Effector CD8-positive, alpha-beta T cell (primary cell): ENCODE results near the gene EFHD1.
"Not testable (repeated sequence)": the region's sequence is repeated elsewhere in the genome, so short reads cannot be mapped to it uniquely, and the experiment has no call there.

ENCODE experiments used
- DNase-seq: peaks from one replicate; lab custom pipeline; 2025; lab: John Stamatoyannopoulos, UW

EFHD1 gene

GRCh38 chr2:232649033-232649432 lies 15.6 kb downstream of the EFHD1 start:
- no peak for DNase-seq

- DNase-seq = no peak
These were observed 19.1 kb downstream of the EFHD1 start for GRCh38 chr2:232652505-232652851.

GRCh38 chr2:232653441-232653840 lies 20.0 kb downstream of the EFHD1 start:
- no peak for DNase-seq

- DNase-seq = no peak
These were observed 22.0 kb downstream of the EFHD1 start for GRCh38 chr2:232655392-232655791.

GRCh38 chr2:232658217-232658785 lies 24.9 kb downstream of the EFHD1 start:
- DNase-seq = no peak

- DNase-seq = no peak
These were observed 26.0 kb downstream of the EFHD1 start for GRCh38 chr2:232659359-232659758.

- DNase-seq = no peak
These were observed 29.3 kb downstream of the EFHD1 start for GRCh38 chr2:232662486-232663260.

GRCh38 chr2:232666051-232666805 lies 32.8 kb downstream of the EFHD1 start:
- no peak for DNase-seq

- DNase-seq = no peak
These were observed 34.7 kb downstream of the EFHD1 start for GRCh38 chr2:232667989-232668583.

- no peak for DNase-seq
These were observed 35.5 kb downstream of the EFHD1 start for GRCh38 chr2:232668805-232669444.

- DNase-seq = no peak
These were observed 39.2 kb downstream of the EFHD1 start for GRCh38 chr2:232672588-232672987.

GRCh38 chr2:232674491-232674890 lies 41.1 kb downstream of the EFHD1 start:
- no peak for DNase-seq

GRCh38 chr2:232675381-232675780 lies 42.0 kb downstream of the EFHD1 start:
- no peak for DNase-seq

GRCh38 chr2:232680006-232680405 lies 46.6 kb downstream of the EFHD1 start:
- DNase-seq = no peak

GRCh38 chr2:232681527-232681926 lies 48.1 kb downstream of the EFHD1 start:
- no peak for DNase-seq

GRCh38 chr2:232683368-232683767 lies 50.0 kb downstream of the EFHD1 start:
- DNase-seq = no peak

- not testable (repeated sequence) for DNase-seq
These were observed 52.0 kb downstream of the EFHD1 start for GRCh38 chr2:232685391-232685790.

GRCh38 chr2:232687382-232688160 lies 54.2 kb downstream of the EFHD1 start:
- DNase-seq = no peak

- DNase-seq = no peak
These were observed 54.8 kb downstream of the EFHD1 start for GRCh38 chr2:232688201-232688600.

- no peak for DNase-seq
These were observed 55.9 kb downstream of the EFHD1 start for GRCh38 chr2:232689152-232689910.

GRCh38 chr2:232691117-232691516 lies 57.7 kb downstream of the EFHD1 start:
- DNase-seq = not testable (repeated sequence)
